Stimulated activated CD8-positive, alpha-beta memory T cell treated with anti-CD3 and anti-CD28 coated beads, Interleukin-15, amount 100 ng/mL, for 48 hours (primary cell): Measurements from ENCODE around the gene IL1RN.
A peak's percentile ranks its signal among the peaks of the same experiment; 100 is the strongest.

Experiments
- DNase-seq, 2 donors: peaks; one replicate each; pipeline ENCODE4 v3.0.0-alpha.2; 2020; ENCODE audit warnings: low read depth in 2 of 2

The IL1RN gene

DNA sequence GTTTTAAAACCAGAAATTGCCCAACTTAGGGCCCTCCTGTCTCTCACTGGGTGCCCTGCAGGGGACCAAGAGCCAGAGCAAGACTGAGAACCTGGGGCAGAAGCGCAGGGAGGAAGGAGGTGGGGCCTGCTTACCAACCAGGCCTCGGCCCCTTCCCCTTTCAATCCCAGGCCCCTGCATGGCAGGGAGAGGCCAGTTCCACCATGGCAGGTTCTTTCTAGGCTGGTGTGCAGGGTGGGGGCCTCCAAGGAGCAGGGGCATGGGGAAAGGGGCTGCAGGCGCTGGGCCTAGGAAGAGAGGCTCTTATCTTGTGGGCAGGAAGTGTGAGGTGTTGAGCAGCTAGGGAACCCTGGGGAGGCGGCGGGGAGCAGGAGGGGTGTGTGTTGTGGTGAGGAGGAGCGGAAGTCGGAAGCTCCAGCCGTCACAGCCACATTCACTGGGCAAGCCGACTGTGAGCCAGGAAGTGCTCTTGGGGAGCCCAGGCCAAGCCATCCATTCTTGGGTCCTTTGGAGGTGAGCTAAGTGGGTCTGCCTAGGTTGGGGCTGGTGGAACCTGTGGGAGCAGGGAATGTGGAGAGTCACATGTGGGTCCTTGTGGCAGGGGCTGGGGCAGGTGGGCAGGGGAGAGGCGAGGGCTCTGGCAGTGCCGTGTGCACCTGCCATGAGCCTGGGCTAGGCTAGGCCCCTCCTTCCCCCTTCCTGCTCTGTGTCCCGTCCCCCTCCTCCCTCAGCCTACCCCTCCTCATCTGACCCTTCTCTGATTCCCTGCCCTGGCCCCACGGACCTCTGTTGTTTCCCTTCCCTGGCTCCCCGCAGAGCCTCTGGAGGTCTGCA lies 46.4 kb downstream of the IL1RN start, which contains the start of gene PSD4:
Gene PSD4, plus strand, starts transcription at position 430 of the 834 bp plus-strand sequence. CDS start 8,486 bp downstream, outside the sequence.
- peak; percentile 84 to 85 for DNase-seq

- DNase-seq: no peak
Observed at GRCh38 chr2:113174376-113174750, 47.0 kb downstream of the IL1RN start.

GRCh38 chr2:113175042-113175628 lies 47.7 kb downstream of the IL1RN start:
- DNase-seq: peak; percentile 57 to 64

DNA sequence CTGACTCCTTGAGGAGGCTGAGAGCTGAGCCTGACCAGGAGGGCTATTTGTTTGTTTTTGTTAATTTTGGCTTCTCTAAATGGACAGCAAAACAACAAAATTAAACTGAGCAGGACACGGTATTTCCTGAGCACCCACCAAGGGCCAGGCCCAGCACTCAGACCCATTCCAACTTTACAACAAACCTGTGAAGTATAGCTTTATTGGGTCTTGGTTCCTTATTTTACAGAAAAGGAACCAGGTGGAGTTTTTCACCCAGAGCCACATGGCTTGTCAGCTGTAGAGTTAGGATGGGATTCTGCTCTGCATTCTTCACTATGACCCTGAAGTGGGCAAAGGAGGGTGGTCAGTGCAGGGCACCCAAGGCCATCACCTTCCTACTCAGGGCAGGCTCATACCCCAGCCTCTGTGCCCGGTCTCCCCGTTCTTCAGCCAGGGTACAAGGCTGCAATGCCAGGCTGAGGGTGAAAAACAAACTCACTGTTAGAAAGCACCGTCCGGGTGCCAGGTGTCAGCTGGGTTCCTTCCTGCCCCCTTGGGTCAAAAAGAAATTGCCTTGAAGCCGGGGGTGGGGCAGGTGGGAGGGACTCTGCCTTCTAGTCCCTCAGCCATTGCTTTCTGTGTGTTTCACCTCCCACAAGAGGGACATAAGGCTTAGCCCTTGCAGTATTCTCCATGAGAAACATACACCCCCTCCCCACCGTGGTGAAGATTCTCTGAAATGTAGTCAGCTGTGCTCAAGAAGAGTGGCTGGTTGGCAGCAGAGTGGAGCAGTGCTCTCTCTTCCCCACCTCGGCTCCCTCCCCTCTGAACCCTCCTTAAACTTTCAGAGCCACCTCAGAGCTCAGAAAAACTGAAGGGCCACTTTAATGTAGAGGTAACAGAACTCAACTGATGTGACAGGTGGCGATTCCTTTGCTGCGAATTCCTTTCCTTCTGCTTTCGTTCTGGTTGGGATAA lies 48.6 kb downstream of the IL1RN start:
- no peak for DNase-seq

GRCh38 chr2:113176696-113177355 lies 49.4 kb downstream of the IL1RN start:
- DNase-seq: no peak

DNA sequence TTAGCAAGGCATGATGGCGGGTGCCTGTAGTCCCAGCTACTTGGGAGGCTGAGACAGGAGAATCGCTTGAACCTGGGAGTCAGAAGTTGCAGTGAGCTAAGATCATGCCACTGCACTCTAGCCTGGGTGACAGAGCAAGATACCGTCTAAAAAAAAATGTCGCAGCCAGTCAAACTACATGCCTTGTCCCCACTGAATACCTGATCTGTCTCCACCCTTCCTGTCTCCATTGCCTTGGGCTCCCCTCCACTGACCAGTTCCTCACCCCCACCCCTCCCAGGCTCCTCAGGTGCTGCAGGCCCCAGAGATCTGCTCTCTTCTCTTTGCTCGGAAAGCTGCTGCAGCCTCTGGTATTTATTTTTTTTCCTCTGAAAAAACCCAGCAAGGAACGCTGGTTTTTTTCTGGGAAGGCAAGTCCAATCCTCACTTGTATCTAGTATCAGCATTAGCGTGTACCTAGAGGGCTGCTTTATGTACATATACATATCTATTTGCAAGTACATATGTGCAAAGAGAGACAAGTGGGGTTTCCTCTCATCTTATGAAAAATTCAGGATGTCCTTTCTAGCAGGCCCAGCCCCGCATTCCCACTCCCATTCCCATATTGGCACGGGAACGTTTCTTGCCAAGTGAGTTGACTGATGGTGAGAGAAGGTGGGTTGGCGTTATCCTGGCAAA lies 50.8 kb downstream of the IL1RN start:
- no peak for DNase-seq

DNA sequence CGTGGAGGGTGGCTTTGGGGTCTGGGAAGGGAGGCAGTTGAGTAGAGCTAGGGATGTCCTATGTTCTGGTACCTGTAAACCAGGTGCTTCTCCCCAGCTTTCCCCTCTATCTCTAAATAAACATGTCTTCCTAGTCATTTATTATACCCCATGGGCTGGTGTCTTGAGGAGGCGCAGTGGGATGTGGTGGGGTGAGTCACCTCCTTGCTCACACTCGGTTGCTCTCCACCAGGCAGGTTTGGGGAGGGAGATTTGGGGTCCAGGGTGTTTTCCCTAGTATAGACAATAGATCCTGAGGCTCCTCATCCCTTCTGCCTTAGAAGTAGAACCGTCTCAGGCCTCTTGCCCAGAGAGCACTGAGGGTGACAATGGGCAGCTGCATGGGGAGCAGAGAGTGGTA lies 51.5 kb downstream of the IL1RN start:
- peak; percentile 53 to 56 for DNase-seq

GRCh38 chr2:113179446-113180045 lies 52.1 kb downstream of the IL1RN start:
- no peak for DNase-seq

GRCh38 chr2:113180131-113180946 lies 52.9 kb downstream of the IL1RN start:
- DNase-seq: no peak

DNA sequence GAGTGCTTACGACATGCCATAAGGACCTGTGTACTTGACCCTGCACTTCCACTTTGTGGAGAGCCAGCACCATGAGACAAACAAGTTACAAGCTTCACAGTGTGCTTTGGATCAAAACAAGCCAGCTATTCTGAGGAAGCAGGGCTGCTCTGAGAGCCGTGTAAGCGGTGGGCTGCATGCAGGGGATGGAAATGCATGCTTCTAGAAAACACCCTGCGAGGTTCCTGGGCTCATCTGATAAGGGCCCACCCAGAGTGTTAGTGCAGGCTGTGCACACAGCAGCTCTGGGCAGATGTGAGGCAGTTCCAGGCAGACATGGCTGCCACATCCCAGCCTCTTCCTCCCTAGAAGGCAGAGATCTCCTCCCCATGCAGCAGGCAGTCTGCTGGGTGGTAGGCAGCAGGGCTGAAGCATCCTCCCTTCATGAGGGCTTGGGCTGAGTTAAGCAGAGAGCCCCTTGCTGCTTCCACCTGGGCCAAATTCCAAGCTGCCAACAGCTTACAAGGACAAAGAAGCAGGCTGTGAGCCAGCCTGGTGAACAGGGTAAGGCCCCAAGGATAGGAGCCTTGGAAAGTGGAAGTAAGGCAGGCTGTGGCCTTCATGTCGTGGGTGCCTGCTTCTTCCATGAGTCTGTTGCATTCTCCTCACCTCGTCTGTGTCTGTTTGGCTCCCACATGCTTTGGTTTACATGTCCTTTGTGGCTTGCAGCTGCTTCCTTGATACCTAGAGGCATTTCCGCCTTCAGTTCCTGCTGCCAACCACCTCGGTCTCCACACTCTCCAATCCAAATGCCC lies 54.1 kb downstream of the IL1RN start:
- DNase-seq: no peak

DNA sequence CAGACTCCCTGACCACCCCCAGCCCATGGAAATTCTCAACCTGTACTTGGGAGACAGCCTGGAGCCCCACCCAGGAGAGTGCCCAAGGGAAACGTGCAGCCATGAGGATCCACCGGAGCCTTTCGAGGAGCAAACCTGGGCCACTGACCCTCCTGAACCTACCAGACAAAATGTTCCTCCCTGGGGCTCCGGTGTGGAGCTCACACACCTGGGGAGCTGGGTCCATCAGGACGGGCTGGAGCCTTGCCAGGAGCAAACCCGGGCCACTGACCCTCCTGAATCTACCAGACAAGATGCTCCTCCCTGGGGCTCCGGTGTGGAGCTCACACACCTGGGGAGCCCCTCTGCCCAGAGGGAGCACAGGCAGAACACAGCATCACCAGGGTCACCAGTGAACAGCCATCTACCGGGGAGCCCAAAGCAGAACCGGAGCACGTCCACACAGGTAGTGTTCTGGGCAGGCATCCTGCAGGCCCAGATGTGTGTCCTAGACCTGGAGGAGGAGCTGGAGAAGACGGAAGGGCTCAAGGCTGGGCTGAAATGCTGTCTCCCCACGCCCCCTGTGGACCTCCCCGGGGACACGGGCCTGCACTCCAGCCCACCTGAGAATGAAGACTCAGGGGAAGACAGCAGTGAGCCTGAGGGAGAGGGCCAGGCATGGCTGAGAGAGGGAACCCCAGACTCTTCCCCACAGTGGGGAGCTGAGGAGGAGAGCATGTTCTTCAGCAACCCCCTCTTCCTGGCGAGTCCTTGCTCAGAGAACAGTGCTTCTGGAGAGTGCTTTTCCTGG lies 55.3 kb downstream of the IL1RN start:
- DNase-seq: no peak

GRCh38 chr2:113183264-113183663 lies 55.9 kb downstream of the IL1RN start:
- no peak for DNase-seq
